HEK293 (cell line): Measurements from ENCODE around the gene PAGE2B.

ENCODE experiments used
- CTCF ChIA-PET: fragments of 350-600 bp; formaldehyde crosslinking; extraction: SDS; loops from one replicate; lab custom pipeline; 2021; ENCODE audit warnings: antibody characterized with exemption; lab: Yijun Ruan, JAX
- POLR2A ChIA-PET: fragments of 300-600 bp; formaldehyde crosslinking; extraction: SDS; loops from one replicate; lab custom pipeline; 2020; ENCODE audit warnings: antibody characterized with exemption, inconsistent platforms; lab: Yijun Ruan, JAX
- H3K27ac ChIP-seq: fragments of 200-500 bp; sonication (Bioruptor generic); 2 replicates; pipeline ENCODE4 v1.5.1; 2014; ENCODE audit warnings: low read depth, low read length, control low read depth, inconsistent platforms; ENCODE audit errors: extremely low read depth
- H3K36me3 ChIP-seq, 2 experiments: fragments of 200-500 bp in 1 of 2; sonication (Bioruptor generic) in 1 of 2; 1 replicate in 1 of 2; 2 replicates in 1 of 2; pipeline ENCODE4 v1.5.1; 2014 to 2017; ENCODE audit warnings: inconsistent platforms in 2 of 2, low read length in 2 of 2; ENCODE audit not compliant: control insufficient read depth in 2 of 2, insufficient read depth in 1 of 2
- H3K4me1 ChIP-seq: fragments of 200-500 bp; sonication (Bioruptor generic); 2 replicates; pipeline ENCODE4 v1.5.1; 2014; ENCODE audit warnings: mild to moderate bottlenecking, low read length, inconsistent platforms; ENCODE audit not compliant: control insufficient read depth, insufficient read depth
- H3K4me3 ChIP-seq: 2 replicates; pipeline ENCODE4 v1.5.1; 2011; ENCODE audit warnings: low read depth, mild to moderate bottlenecking, control low read depth, low read length, moderate library complexity
- H3K9me3 ChIP-seq: fragments of 200-500 bp; sonication (Bioruptor generic); 2 replicates; pipeline ENCODE4 v1.5.1; 2014; ENCODE audit warnings: low read depth, low read length, inconsistent platforms; ENCODE audit not compliant: control insufficient read depth, insufficient read depth
- BCL11A ChIP-seq: fragments of 450-650 bp; formaldehyde crosslinking; IDR thresholded peaks from 2 replicates; pipeline ENCODE4 v1.5.1; 2016; ENCODE audit warnings: low read depth, missing biosample characterization, missing genetic modification characterization
- GFI1B ChIP-seq: fragments of 450-650 bp; formaldehyde crosslinking; IDR thresholded peaks from 2 replicates; pipeline ENCODE4 v1.5.1; 2016; ENCODE audit warnings: missing biosample characterization, missing genetic modification characterization
- KLF10 ChIP-seq: fragments of 450-650 bp; IDR thresholded peaks from 2 replicates; pipeline ENCODE4 v1.5.1; 2018; ENCODE audit warnings: missing biosample characterization, mild to moderate bottlenecking, missing genetic modification characterization
- ZBTB17 ChIP-seq: fragments of 450-650 bp; formaldehyde crosslinking; IDR thresholded peaks from 2 replicates; pipeline ENCODE4 v1.5.1; 2016; ENCODE audit warnings: missing biosample characterization, missing genetic modification characterization
- ZBTB21 ChIP-seq: fragments of 450-650 bp; formaldehyde crosslinking; IDR thresholded peaks from 2 replicates; pipeline ENCODE4 v1.5.1; 2017; ENCODE audit warnings: missing biosample characterization, missing genetic modification characterization
- ZNF10 ChIP-seq: fragments of 450-650 bp; formaldehyde crosslinking; IDR thresholded peaks from 2 replicates; pipeline ENCODE4 v1.5.1; 2017; ENCODE audit warnings: missing biosample characterization, missing genetic modification characterization
- ZNF121 ChIP-seq: fragments of 450-650 bp; formaldehyde crosslinking; IDR thresholded peaks from 2 replicates; pipeline ENCODE4 v1.5.1; 2016; ENCODE audit warnings: missing biosample characterization, missing genetic modification characterization
- ZNF157 ChIP-seq: fragments of 450-650 bp; formaldehyde crosslinking; IDR thresholded peaks from 2 replicates; pipeline ENCODE4 v1.5.1; 2016; ENCODE audit warnings: missing biosample characterization, missing genetic modification characterization
- ZNF324 ChIP-seq: fragments of 450-650 bp; formaldehyde crosslinking; IDR thresholded peaks from 2 replicates; pipeline ENCODE4 v1.5.1; 2016; ENCODE audit warnings: missing biosample characterization, missing genetic modification characterization
- ZNF335 ChIP-seq: fragments of 450-650 bp; formaldehyde crosslinking; conservative IDR thresholded peaks from 2 replicates; pipeline ENCODE4 v1.5.1; 2016; ENCODE audit warnings: missing biosample characterization, missing genetic modification characterization
- ZNF354C ChIP-seq: fragments of 450-650 bp; formaldehyde crosslinking; IDR thresholded peaks from 2 replicates; pipeline ENCODE4 v1.5.1; 2016; ENCODE audit warnings: missing biosample characterization, missing genetic modification characterization, low read depth, borderline replicate concordance
- ZNF391 ChIP-seq: fragments of 450-650 bp; formaldehyde crosslinking; IDR thresholded peaks from 2 replicates; pipeline ENCODE4 v1.5.1; 2016; ENCODE audit warnings: low read depth, missing biosample characterization, missing genetic modification characterization, borderline replicate concordance
- ZNF423 ChIP-seq: fragments of 450-650 bp; formaldehyde crosslinking; IDR thresholded peaks from 2 replicates; pipeline ENCODE4 v1.5.1; 2016; ENCODE audit warnings: missing biosample characterization, missing genetic modification characterization
- ZNF544 ChIP-seq: fragments of 450-650 bp; formaldehyde crosslinking; IDR thresholded peaks from 2 replicates; pipeline ENCODE4 v1.5.0; 2017; ENCODE audit warnings: missing biosample characterization, missing genetic modification characterization
- ZNF548 ChIP-seq: fragments of 450-650 bp; formaldehyde crosslinking; IDR thresholded peaks from 2 replicates; pipeline ENCODE4 v1.5.1; 2016; ENCODE audit warnings: missing biosample characterization, missing genetic modification characterization
- ZNF621 ChIP-seq: fragments of 450-650 bp; formaldehyde crosslinking; IDR thresholded peaks from 2 replicates; pipeline ENCODE4 v1.5.1; 2017; ENCODE audit warnings: missing biosample characterization, missing genetic modification characterization
- ZNF626 ChIP-seq: fragments of 450-650 bp; sonication (Bioruptor Pico); formaldehyde crosslinking; IDR thresholded peaks from 2 replicates; pipeline ENCODE4 v1.5.1; 2018; ENCODE audit warnings: missing biosample characterization, missing genetic modification characterization, inconsistent platforms
- ZSCAN23 ChIP-seq: fragments of 450-650 bp; formaldehyde crosslinking; IDR thresholded peaks from 2 replicates; pipeline ENCODE4 v1.5.1; 2016; ENCODE audit warnings: missing biosample characterization, missing genetic modification characterization
- TF ChIP-seq, protein P1 (sequence below): fragments of 450-650 bp; formaldehyde crosslinking; IDR thresholded peaks from 2 replicates; pipeline ENCODE4 v1.5.1; 2016; ENCODE audit warnings: missing biosample characterization, missing genetic modification characterization
- TF ChIP-seq, protein P2 (sequence below): fragments of 450-650 bp; formaldehyde crosslinking; IDR thresholded peaks from 2 replicates; pipeline ENCODE4 v1.5.1; 2016; ENCODE audit warnings: missing biosample characterization, missing genetic modification characterization
- TF ChIP-seq, protein P3 (sequence below): fragments of 450-650 bp; formaldehyde crosslinking; IDR thresholded peaks from 2 replicates; pipeline ENCODE4; 2016; ENCODE audit warnings: missing biosample characterization, missing genetic modification characterization

PAGE2B gene

DNA sequence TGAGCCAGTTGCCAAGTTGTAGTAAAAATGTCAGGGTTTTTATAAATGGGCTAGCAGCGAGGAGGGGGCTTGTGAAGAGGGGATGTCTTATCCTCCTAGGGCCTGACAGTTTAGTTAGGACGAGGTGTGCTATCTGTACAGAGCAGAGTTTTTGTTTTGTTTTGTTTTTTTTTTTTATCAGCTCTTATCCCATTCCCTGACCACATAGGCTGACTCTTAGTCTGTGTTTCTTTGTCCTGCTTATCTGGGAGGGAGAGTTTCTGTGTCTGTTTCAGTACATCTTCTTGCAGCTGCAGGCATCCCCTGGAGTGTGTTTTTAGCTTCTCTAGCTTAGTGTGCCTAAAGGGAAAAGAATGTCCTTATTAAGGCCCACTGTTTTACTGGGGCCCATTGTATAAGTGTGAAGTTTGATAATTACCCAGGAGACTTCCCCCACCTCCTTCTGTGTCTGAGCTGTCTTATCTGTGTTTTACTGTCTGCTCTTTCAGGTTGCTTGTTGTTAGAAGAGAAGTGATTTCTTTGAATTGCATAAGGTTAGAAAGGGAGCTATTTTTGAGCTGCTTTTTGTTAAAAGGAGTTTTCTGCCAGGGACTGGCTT is 46.0 kb downstream of the PAGE2B start:
- H3K27ac ChIP-seq = no peak overlapping the region
- TF ChIP-seq ZNF157 (tag by site-specific recombination) (no peak), ZNF544 (tag by site-specific recombination) (no peak), ZBTB21 (no peak), ZNF626 (no peak), KLF10 (tag by site-specific recombination) (no peak), ZNF621 (tag by site-specific recombination) (no peak), ZNF10 (tag by site-specific recombination) (no peak), ZBTB17 (no peak), ZNF423 (tag by site-specific recombination) (no peak), ZNF324 (no peak), ZNF335 (tag by site-specific recombination) (no peak), GFI1B (tag by site-specific recombination) (no peak), ZSCAN23 (no peak), BCL11A (tag by site-specific recombination) (no peak), ZNF548 (tag by site-specific recombination) (no peak)
- TF ChIP-seq, protein P1, sequence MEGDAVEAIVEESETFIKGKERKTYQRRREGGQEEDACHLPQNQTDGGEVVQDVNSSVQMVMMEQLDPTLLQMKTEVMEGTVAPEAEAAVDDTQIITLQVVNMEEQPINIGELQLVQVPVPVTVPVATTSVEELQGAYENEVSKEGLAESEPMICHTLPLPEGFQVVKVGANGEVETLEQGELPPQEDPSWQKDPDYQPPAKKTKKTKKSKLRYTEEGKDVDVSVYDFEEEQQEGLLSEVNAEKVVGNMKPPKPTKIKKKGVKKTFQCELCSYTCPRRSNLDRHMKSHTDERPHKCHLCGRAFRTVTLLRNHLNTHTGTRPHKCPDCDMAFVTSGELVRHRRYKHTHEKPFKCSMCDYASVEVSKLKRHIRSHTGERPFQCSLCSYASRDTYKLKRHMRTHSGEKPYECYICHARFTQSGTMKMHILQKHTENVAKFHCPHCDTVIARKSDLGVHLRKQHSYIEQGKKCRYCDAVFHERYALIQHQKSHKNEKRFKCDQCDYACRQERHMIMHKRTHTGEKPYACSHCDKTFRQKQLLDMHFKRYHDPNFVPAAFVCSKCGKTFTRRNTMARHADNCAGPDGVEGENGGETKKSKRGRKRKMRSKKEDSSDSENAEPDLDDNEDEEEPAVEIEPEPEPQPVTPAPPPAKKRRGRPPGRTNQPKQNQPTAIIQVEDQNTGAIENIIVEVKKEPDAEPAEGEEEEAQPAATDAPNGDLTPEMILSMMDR (tag by site-specific recombination) = no peak
- TF ChIP-seq, protein P2, sequence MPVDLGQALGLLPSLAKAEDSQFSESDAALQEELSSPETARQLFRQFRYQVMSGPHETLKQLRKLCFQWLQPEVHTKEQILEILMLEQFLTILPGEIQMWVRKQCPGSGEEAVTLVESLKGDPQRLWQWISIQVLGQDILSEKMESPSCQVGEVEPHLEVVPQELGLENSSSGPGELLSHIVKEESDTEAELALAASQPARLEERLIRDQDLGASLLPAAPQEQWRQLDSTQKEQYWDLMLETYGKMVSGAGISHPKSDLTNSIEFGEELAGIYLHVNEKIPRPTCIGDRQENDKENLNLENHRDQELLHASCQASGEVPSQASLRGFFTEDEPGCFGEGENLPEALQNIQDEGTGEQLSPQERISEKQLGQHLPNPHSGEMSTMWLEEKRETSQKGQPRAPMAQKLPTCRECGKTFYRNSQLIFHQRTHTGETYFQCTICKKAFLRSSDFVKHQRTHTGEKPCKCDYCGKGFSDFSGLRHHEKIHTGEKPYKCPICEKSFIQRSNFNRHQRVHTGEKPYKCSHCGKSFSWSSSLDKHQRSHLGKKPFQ (tag by site-specific recombination) = no peak
- TF ChIP-seq, all 188 proteins: peak for 0
- Histone ChIP-seq H3K4me3 (no peak overlapping the region), H3K4me1 (no peaks in the 10 kb centered on the region), H3K36me3 (no peaks in the 10 kb centered on the region), H3K9me3 (no peaks in the 10 kb centered on the region)
- ChIA-PET POLR2A (no interaction called here), CTCF (interaction anchor here (0.7 to 0.9 kb wide), 2 partner anchors 10 to 14 kb away, joined by 3 to 4 read pairs; no protein-coding TSS in a partner anchor)

DNA sequence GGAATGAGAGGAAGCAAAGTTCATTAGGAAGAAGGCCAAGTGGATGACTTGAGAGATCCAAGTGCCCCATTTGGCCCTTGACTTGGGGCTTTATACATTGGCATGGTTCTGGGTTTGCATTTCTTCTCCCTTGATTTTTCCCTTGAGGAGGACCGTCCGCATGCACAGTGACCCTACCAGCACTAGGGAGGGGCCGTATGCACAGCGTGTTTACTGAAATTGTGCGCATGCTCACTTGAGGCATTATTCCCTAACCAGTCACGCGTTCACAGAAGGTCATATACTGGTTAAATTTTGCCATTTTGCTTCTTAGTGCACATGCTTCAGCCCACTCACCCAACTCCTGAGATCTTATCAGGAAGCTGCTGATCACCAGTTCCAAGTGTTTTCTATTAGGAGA is 49.1 kb downstream of the PAGE2B start:
- no peaks in the 10 kb centered on the region for H3K36me3 ChIP-seq
- H3K4me1 ChIP-seq = no peaks in the 10 kb centered on the region
- no peak overlapping the region for H3K4me3 ChIP-seq
- ChIA-PET POLR2A (no interaction called here), CTCF (interaction anchor here (0.6 kb wide), 1 partner anchor 9 kb away, joined by 3 read pairs; no protein-coding TSS in a partner anchor)
- H3K27ac ChIP-seq = no peak overlapping the region
- TF ChIP-seq BCL11A (tag by site-specific recombination) (no peak), ZNF391 (tag by site-specific recombination) (no peak), ZNF354C (tag by site-specific recombination) (no peak), ZBTB17 (no peak), ZNF121 (tag by site-specific recombination) (no peak)
- TF ChIP-seq, protein P3, sequence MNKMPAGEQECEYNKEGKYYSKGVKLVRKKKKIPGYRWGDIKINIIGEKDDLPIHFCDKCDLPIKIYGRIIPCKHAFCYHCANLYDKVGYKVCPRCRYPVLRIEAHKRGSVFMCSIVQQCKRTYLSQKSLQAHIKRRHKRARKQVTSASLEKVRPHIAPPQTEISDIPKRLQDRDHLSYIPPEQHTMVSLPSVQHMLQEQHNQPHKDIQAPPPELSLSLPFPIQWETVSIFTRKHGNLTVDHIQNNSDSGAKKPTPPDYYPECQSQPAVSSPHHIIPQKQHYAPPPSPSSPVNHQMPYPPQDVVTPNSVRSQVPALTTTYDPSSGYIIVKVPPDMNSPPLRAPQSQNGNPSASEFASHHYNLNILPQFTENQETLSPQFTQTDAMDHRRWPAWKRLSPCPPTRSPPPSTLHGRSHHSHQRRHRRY = no peak
- no peaks in the 10 kb centered on the region for H3K9me3 ChIP-seq
